GM15510 (cell line): Measurements from ENCODE around the gene RALGAPA2.

Experiments
- POLR2A ChIP-seq: IDR thresholded peaks from 3 replicates; pipeline ENCODE4 v1.6.1; 2011; ENCODE audit warnings: borderline replicate concordance; ENCODE audit not compliant: insufficient read length; ENCODE audit errors: extremely low read depth

The RALGAPA2 gene

GRCh38 chr20:20501128-20501527 lies 211.3 kb downstream of the RALGAPA2 start:
- TF ChIP-seq POLR2A = no peak

DNA sequence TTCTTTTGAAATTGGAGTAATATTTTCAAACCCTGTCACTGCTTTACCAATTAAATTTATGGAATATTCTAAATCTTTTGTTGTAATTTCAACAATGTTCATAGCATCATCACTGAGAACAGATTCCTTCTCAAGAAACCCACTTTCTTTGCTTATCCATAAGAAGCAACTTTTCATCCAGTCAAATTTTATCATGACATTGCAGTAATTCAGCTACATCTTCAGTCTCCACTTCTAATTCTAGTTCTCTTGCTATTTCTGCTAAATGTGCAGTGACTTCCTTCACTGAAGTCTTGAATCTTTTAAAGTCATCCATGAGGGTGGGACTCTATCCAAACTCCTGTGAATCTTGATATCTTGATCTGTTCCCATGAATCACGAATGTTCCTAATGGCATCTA lies 212.1 kb downstream of the RALGAPA2 start:
- TF ChIP-seq POLR2A = no peak

GRCh38 chr20:20499439-20499838 lies 213.0 kb downstream of the RALGAPA2 start:
- no peak for TF ChIP-seq POLR2A

DNA sequence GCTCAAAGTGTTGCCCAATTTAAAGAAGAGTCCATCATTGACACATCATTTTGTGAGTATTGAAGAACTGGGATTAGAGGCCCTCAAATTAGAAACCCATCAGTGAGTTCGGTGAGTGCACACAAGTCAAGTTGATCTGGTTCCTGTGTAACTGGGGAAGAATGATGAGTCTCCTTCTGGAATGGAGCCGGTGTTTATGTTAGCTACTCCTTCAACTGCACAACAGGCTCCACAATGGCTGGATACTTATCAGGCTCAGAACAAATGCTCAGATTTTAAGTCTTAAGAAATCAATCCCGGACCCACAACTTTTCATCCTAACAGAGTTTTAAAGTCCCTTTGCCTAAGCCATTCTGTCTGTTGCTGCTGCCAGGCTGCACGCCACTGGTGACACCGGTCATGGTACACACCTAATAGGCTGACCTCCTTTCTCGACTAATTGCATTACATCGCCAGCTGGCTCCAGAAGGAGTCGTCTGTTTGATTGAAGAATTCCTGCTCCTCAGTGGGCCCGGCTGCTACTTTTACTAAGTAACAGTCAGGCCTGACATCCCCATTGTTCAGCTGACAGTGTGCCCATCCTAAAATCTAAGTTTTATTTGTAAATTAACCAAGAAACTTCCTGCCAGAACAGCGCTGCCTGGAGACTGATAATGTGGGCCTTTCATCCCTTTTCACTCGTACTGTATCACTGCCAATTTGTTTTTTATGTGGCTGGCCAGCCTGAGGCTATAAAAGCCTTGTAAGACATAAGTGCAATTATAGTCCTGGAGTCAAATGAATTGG lies 214.2 kb downstream of the RALGAPA2 start:
- no peak for TF ChIP-seq POLR2A

DNA sequence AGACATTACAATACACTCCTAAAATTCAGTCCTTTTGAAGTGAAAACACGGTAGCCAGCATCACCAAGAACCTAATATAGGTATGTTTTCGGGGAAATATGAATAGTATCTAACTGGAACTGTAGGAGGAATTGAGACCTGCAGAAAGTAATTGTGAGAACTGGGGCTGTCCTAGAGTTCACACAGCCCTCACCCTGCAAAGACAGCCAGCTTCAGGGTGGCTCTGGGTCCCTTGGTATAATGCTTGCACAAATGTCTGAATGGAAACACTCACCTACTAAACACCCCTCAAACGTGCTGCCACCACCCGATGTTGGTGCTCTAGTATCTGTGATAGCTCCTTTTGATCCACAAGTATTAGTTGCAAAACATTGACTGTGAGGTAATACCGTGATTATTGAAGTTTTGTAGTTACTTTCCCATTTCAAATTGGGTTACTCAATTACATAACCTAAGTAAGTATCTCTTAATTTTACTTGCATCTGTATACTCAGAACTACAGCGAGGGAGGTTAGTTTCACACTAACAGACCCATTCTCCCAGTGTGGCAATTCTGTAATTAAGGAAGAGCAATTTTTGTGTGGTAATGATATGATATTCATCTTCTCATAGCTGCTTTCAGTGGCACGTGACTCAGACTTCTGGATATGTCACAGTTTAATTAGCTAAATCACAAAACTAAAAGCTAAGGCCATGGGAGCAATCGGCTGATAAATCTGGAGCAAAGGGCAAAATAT lies 215.0 kb downstream of the RALGAPA2 start:
- TF ChIP-seq POLR2A = no peak

DNA sequence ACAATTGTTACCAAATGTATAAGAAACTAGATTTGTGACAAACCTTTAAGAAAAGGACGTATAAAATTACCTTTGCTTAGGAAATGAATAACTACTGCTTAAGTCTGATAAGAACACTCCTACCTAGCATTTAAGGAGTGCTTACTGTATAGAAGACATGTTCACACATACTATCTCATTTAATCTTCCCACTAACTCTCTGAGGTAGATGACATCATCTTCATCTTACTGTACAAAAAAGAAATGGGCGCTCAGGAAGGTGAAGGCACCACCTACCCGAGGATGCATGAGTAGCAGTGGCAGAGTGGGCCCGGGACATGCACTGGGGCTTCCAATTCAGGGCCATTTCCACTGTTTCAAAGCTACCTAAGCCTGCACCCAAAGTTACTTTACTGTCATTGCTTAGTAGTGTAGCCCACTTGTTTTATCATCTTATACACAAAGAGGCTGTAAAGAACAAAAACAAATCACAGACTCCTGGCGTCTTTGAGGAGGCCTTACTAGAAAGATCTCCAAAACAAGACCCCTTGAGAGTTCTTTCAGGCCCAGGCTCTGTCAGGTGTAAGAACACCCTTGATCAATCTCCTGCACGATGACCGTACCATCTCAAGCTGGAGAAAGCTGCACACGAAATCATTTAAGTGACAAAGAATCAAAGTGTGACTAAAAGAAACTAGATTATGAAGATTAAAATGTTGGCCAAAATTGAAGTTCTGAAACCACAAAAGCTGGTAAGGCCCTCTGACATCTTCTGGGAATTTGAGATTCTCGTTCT lies 216.5 kb downstream of the RALGAPA2 start:
- no peak for TF ChIP-seq POLR2A

GRCh38 chr20:20493701-20494100 lies 218.7 kb downstream of the RALGAPA2 start:
- no peak for TF ChIP-seq POLR2A

DNA sequence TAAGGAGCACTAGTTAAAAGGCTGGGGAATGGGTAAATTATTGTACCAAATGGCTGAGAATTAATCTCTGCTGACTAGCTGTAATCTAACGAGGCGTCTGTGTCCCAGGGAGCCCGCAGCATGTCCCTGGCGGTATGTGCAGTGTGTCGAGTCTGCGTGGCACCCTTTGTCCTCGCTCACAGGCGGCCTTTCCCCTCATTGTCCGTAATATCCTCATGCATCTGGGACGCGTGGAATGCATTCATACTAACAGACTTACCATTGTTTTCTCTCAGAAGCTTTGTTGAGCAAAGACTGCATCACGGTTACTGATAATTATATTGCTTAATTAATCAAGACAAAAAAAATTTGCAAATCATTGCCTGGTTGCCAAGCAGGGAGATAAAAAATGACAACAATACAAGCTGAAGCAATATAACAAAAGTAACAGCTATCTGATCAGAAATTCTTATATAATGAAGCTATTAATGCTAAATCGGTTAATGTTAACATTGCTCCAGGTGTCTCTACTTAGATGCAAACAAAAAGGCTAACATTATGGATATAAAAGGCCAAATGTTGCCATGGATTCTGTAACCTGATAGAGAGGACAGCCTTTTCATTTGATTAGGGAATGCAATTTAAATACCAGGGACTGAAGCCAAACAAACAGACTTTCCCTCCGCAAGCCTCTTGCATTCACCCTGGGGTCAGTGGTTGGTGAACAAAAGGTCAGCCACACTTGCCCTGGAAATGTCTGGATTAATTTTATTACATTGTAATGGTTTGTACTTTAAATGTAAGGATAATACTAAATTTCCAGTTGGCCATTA lies 219.7 kb downstream of the RALGAPA2 start:
- no peak for TF ChIP-seq POLR2A

- no peak for TF ChIP-seq POLR2A
Observed at GRCh38 chr20:20491784-20492264, 220.6 kb downstream of the RALGAPA2 start.

DNA sequence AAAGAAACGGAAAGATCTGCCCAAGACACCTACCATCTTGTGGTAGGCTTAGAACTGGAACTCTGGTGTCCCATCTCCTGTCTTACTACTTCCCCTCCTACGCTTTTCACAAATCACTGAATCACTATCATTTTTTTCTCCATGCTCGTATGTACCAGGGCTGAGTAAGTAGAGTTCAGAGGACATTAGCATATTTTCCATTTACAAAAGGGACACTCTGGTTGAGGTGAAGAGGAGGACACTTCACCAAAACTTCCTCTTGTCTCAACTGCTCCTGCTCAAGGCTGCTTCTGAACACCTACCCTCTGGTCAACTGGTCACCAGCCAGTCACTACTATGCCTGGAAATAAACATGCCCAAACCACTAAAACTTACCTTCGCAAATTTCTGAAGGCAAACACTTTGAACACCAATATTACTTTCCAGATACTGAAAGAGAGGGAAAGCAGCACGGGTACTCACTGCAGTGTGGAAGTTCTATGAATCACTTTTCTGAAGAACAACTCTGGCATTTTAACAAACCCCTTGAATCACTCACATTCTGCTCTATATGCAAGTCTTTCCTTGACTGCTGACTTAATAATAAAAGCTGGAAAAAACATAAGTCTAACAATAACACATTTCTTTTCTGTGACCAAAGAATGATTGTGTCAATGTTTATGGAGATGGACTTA lies 221.2 kb downstream of the RALGAPA2 start:
- no peak for TF ChIP-seq POLR2A

DNA sequence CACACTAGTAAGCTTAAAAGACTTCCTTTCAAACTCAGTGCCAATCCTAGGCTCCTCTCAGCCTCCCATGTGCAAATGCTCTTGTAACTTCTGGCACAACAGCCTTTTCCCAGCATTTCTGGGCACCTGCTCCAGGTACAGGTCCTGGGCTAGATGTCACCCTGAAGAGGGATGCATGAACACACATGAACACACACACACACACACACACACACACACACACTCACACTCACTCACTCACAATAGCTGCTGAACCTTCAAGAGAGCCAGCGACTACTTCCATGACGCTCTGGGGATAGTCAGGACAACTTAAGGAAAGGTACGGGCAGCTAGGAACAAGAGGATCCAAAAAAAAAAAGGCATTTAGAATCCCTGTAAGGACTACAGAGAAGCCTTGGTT lies 221.8 kb downstream of the RALGAPA2 start:
- TF ChIP-seq POLR2A = no peak

DNA sequence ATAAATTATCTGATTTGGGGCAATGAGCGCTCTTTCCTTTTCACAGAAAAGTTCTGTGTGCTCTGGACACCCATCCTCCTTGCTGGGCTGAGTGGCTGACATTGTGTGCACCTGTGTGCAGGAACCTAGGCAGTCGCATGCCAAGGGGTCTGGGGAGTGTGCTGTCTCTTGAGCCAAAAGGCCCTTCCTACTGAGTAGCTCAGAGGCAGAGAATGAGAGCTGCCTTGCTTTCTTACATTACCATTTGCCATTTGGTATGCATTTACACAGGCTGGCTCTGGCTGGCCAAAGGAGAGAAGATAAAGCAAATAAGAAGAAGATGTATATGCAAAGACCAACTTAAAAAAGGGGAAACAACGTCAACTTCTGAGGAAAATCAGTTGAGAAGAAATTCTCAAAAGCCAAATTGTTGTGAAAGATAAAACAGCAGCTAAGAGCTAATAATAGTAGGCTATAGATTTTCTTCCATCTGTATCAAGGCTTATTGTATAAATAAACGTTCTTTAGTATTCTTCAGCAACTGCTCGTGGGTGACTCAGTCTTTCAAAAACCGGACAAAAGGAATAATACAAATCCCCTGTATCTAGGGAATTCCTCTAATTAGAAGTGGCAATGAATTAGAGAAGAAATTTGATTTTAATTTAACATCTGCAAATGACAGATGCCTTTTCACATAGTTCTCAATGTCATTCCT lies 222.6 kb downstream of the RALGAPA2 start:
- no peak for TF ChIP-seq POLR2A

DNA sequence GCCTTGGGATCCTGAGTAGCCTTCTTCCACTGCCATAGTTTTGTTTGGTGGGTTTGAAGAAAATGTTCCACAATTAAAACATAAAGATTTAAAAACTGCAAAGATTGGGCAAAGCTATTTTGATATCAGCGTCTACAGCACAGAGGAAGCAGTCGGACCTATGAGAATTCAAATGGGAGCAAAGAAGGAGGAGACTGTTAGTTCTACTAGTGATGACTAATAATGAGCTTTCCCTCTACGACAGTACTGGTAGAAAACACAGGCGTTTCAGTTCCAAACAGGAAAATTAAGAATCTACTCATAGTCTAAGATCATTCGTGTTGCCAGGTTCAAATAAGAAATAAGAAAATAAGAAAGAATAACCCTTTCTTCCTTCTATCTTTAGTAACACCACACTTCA lies 223.4 kb downstream of the RALGAPA2 start:
- TF ChIP-seq POLR2A = no peak
